RKO (cell line): Measurements from ENCODE around the gene IRF2.
"Not testable (repeated sequence)": the region's sequence is repeated elsewhere in the genome, so short reads cannot be mapped to it uniquely, and the experiment has no call there.

Source experiments
- DNase-seq: peaks from one replicate; pipeline ENCODE4 v3.0.0-alpha.2; 2016; ENCODE audit warnings: low spot score

Gene IRF2

DNA sequence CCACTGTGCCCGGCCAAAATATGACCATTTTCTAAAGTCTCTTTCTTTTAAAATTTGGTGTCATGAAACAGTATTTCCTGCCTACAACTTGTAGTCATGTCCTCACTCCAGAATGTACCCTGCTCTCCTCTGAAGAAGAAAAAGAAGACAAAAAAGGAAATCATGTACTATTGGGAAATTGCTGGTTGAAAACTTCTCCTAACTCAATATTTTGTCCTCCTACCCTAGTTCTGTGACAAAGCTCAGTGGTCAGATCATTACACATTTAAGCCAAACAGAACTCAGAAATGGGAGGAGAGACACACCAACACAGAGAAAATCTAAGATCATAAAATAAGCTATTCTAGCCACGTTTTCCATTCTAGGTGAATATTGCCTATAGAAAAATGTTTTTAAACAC lies 127.7 kb downstream of the IRF2 start:
- no peak for DNase-seq

DNA sequence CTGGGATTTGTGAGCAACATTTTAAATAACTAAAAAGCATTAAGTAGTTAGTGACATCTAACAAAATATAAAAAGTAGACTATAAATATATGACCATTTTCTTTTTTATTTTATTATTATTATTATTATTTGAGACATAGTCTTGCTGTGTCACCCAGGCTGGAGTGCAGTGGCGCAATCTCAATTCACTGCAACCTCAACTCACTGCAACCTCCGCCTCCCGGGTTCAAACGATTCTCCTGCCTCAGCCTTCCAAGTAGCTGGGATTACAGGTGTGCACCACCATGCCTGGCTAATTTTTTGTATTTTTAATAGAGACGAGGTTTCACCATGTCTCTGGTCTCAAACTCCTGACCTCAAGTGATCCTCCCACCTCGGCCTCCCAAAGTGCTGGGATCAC lies 128.1 kb downstream of the IRF2 start:
- DNase-seq, result not testable (repeated sequence)

DNA sequence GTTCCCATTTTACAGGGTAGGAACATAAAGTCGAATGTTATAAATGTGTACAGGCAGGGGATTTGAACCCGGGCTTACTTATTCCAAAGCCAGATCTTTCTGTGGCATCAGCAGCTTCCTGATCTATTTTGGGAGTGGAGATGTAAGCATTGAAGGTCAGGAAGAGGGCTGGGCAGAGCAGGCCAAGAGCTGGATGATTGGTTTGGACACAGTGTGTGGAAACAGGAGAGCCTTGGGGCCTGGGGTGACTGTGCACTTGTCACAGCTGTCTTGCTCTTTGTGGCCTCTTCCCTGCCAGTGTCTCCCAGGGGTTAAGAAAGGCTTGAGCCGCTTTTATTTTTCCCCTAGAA lies 128.8 kb downstream of the IRF2 start:
- DNase-seq, result no peak

DNA sequence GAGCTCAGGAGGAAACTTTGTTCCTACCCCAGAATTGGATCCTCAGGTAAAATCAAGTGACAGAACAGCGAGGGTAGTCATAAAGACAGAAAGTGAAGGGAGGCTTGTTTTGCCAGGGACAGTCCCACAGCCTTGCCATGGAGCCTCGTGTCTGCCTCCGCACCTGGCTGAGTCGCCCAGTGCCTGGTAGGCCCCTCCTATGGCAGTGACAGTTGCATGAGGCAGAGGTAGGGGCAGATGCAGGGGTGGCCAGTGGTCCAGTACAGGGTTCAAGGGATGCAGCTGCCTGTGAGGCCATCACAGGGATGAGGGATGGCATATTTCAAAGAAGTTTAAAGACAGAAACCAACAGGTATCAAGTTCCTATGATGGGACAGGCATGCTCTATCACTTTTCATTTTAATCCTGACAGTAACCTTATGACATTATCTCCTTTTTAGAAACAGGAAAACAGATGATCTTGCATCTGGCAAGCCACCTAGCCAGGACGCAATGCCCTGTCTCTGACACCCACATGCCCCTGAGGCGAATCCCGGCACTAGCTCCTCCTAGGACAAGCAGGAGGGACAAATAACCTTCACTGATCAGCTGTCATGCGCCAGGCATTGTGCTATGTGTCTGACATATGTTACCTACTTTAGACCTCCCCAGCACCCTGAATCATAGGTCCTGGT lies 129.3 kb downstream of the IRF2 start:
- DNase-seq, result no peak

DNA sequence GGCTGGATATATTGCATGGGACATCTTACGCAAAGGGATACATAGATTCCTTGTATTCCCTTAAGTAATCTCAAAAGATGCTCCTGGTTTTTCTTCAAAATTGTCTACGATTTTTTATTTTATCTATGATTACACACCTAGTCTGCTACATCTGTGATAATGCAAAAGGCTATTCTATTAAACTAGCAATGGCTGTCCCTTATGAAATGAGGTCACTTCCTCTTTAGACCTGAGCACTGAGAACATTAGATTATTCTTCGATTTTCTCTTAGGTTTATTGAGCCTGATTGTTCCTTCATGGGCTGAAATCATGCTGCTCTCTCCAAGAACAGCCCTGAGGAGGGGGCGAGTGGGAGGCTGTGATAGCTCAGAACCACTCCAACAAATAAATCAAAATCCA lies 129.9 kb downstream of the IRF2 start:
- no peak for DNase-seq

DNA sequence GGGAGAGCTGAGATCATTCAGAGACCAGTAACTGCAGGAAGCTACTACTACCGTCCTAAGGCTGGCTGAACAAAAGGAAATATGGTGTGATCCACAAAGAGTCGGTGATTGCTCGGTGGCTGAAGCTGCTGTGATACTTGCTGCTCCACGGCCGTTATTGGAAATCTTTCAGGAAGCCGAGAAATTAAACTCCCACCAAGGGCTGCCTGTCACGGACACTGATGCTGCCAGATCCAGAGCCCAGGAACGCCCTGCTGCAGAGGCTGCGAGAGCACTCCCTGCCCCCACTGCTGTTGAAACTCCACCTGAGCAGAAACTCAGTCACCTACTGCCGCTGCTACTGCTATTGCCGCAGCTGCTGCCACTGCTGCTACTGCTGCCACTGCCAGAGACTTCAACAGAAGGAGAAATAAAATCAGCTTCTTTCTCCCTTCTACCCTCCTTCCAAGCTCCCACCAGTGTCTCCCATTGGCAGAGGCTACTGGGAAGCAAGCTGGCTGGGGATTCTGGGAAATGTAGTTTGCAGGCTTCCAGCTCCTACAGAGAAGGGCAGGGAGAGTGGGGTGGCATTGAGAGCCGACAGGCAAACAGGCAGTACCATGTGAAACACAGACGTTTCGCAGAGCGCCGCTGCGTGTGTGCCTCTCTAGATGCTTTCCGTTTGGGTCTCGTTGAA lies 130.7 kb downstream of the IRF2 start:
- DNase-seq, result peak; percentile 84

DNA sequence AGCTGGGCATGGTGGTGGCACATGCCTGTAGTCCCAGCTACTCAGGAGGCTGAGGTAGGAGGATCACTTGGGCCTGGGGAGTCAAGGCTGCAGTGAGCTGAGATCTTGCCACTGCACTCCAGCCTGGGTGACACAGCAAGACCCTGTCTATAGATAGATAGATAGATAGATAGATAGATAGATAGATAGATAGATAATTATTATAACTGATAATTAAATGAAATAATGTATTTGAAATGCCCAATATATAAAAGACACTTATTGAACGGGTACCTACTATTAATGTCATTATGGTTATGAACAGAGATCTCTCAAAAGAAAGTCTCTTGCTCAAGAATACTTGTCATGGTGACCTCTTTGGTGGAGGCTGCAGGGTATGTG lies 131.5 kb downstream of the IRF2 start:
- DNase-seq, result not testable (repeated sequence)

DNA sequence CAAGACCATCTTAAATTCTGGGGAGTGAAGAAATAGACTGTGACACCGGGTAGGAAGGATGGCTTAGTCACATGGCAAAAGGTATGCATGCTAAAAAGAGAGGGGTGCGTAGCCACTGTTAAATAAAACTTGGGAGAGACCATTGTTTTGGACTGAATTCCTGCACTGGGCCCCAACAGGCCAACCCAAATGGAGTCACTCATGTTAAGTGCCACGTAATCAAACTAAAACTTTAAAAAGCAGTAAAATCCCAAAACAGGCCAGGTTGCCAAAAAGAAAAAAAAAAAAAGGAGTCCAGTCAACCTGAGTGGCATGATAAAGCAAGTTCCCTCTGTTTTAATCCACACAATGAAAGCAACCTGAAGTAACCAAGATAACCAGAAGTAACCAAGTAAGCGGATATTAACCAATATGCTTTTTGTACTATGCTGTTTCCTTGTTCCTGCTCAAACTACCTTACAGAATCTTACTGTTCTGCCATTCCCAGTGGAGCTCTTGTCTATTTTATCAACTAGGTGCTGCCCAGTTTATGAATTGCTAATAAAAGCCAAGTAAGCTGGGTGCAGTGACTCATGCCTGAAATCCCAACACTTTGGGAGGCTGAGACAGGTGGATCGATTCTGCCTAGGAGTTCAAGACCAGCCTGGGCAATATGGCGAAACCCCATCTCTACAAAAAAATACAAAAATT lies 132.0 kb downstream of the IRF2 start:
- DNase-seq, result no peak

DNA sequence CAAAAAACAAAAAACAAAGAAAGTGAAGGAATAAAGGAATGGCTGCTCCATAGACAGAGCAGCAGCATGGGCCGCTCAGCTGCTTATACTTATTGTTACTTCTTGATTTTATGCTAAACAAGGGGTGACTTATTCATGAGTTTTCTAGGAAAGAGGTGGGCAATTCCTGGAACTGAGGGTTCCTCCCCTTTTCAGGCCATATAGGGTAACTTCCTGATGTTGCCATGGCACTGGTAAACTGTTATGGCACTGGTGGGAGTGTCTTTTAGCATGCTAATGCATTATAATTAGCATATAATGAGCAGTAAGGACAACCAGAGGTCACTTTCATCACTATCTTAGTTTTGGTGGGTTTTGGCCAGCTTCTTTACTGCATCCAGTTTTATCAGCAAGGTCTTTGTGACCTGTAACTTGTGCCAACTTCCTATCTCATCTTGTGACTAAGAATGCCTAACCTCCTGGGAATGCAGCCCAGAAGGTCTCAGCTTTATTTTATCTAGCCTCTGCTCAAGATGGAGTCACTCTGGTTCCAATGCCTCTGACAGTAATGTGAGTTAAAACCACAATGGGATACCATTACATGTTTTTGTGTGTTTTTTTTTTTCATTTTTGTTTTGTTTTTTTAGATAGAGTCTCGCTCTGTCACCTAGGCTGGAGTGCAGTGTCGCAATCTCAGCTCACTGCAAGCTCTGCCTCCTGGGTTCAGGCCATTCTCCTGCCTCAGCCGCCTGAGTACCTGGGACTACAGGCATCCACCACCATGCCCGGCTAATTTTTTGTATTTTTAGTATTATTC lies 134.8 kb downstream of the IRF2 start:
- DNase-seq, result peak; percentile 48

DNA sequence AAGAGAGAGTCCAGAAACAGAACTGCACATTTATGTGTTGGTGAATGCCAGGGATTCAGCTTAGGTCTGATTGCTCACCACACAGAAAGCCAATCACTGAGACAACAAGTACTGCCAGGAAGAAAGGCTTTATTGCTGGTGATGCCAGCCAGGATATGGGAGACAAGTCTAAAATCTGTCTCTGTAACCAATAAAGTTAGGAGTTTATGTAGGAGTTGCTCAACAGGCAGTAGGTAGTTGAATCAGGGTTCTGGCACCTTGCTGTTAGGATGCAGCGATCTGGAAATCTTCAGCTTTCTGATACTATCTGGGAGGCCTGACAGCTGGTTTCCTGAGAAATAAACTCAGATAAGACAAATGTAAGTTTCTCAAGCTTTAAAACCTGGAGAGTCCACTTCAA lies 136.4 kb downstream of the IRF2 start:
- DNase-seq, result peak; percentile 8
